Right cardiac atrium (tissue), 5 donors: ENCODE results near the gene TCP11L2. TPM values are rescaled to one million over a fixed set of nuclear protein-coding genes. Genes with fewer than 3 reads are reported as not detected.

Experiments used
- ATAC-seq, 2 donors: fragments of 200-7000 bp; cut with Tn5 transposase; one replicate each; pipeline versions ENCODE4 v1.8.0 to v1.9.1; 2020; ENCODE audit warnings: moderate library complexity in 2 of 2, mild to moderate bottlenecking in 1 of 2
- DNase-seq, 3 donors: peaks; one replicate each; pipeline ENCODE4 v3.0.0-alpha.2; 2020
- H3K27ac ChIP-seq: one replicate; pipeline ENCODE4 v1.5.1; 2013; ENCODE audit warnings: mild to moderate bottlenecking, low read length, control low read depth, moderate library complexity
- H3K27me3 ChIP-seq: one replicate; pipeline ENCODE4 v1.6.1; 2013; ENCODE audit not compliant: control insufficient read depth, insufficient read depth
- H3K4me1 ChIP-seq: one replicate; pipeline ENCODE4 v1.6.1; 2013; ENCODE audit warnings: low read length; ENCODE audit not compliant: control insufficient read depth, insufficient read depth
- H3K4me3 ChIP-seq: one replicate; pipeline ENCODE4 v1.5.1; 2013; ENCODE audit warnings: low read length, control low read depth
- H3K9me3 ChIP-seq: one replicate; pipeline ENCODE4 v1.6.1; 2013; ENCODE audit warnings: low read length; ENCODE audit not compliant: control insufficient read depth
- WGBS: extraction: QIAGEN DNeasy Blood & Tissue Kit; methylation state at CpG from one replicate; pipeline ENCODE4 v1.1.7; 2013; 5-methylcytosine and 5-hydroxymethylcytosine counted together
- intact Hi-C, 4 donors: fragments of 100-400 bp; cut with DNase I; formaldehyde crosslinking; loops; one replicate each; pipeline versions ENCODE4 v1.11.0 to v1.14.0; 2022 to 2023
- polyA plus RNA-seq: library from polyadenylated mRNA; stranded (reverse); fragments of 200-250 nt; gene quantifications from one replicate; pipeline ENCODE4 v1.2.3, GENCODE V29; 2013
- total RNA-seq, 4 donors: library from RNA; stranded (reverse); fragmentation: NEBNext Ultra II Directional; extraction: Animal tissue kit (Norgen Biotek cat#: 25700); gene quantifications; one replicate each; pipeline ENCODE4 v1.2.1, GENCODE V29; 2021
- donor health status: healthy with polysubstance abuse.
- donor health status: DM: no; HTN: yes; CAD: no.
- donor health status: DM: no; HTN: no; CAD: no.
- donor health status: DM: no; HTN: yes; CAD: no; lungs with severe emphysema.
- donor health status: DM: yes; HTN: yes; CAD: no.

Gene TCP11L2
- total and polyA plus RNA-seq, 5 donors: 14.2 to 64.5 (median 60.9) TPM

GRCh38 chr12:106296179-106296877 is 6.2 kb upstream of the TCP11L2 start:
- DNase-seq: no peak
- no peak overlapping the region for H3K4me3 ChIP-seq
- no peaks in the 10 kb centered on the region for H3K27me3 ChIP-seq
- H3K4me1 ChIP-seq: no peaks in the 10 kb centered on the region
- intact Hi-C loops: no loop called here
- WGBS: 88% methylated on average over 8 of the region's 8 CpGs
- no peaks in the 10 kb centered on the region for H3K9me3 ChIP-seq
- peak; percentile 66 to 69 for ATAC-seq
- peak overlapping the region; percentile 72 for H3K27ac ChIP-seq

GRCh38 chr12:106297075-106297474 is 5.5 kb upstream of the TCP11L2 start:
- H3K27ac ChIP-seq: no peak overlapping the region
- DNase-seq: no peak
- no peaks in the 10 kb centered on the region for H3K9me3 ChIP-seq
- H3K4me1 ChIP-seq: no peaks in the 10 kb centered on the region
- H3K4me3 ChIP-seq: no peak overlapping the region
- intact Hi-C loops: no loop called here
- 89% methylated on average over 3 of the region's 3 CpGs for WGBS
- no peak for ATAC-seq
- H3K27me3 ChIP-seq: no peaks in the 10 kb centered on the region

GRCh38 chr12:106297681-106298080 is 4.9 kb upstream of the TCP11L2 start:
- Histone ChIP-seq H3K4me1 (no peaks in the 10 kb centered on the region), H3K9me3 (no peaks in the 10 kb centered on the region), H3K27me3 (no peaks in the 10 kb centered on the region), H3K27ac (no peak overlapping the region), H3K4me3 (no peak overlapping the region)
- no peak for DNase-seq
- intact Hi-C loops: no loop called here
- no peak for ATAC-seq

- WGBS: 34% methylated on average over 4 of the region's 4 CpGs
- H3K4me3 ChIP-seq: no peak overlapping the region
- ATAC-seq (no peak), DNase-seq (peak; percentile 31 to 78 (median 56))
- intact Hi-C loops: no loop called here
- no peaks in the 10 kb centered on the region for H3K9me3 ChIP-seq
- no peak overlapping the region for H3K27ac ChIP-seq
- H3K27me3 ChIP-seq: no peaks in the 10 kb centered on the region
- peaks cover 4% of the 10 kb centered on the region for H3K4me1 ChIP-seq
Measured at GRCh38 chr12:106299202-106299774, 3.2 kb upstream of the TCP11L2 start.

- no peak overlapping the region for H3K4me3 ChIP-seq
- H3K9me3 ChIP-seq: no peaks in the 10 kb centered on the region
- peaks cover 6% of the 10 kb centered on the region for H3K4me1 ChIP-seq
- peak overlapping the region; percentile 38 for H3K27ac ChIP-seq
- WGBS: 32% methylated on average over 1 of the region's 1 CpG
- no peaks in the 10 kb centered on the region for H3K27me3 ChIP-seq
- DNase-seq (no peak), ATAC-seq (no peak)
- intact Hi-C loops: loop anchor here in 1 of 4 donors (5.0 kb wide), 1 partner anchor 53 kb away; the partner anchor contains the start of gene CKAP4
Measured at GRCh38 chr12:106300761-106301160, 1.8 kb upstream of the TCP11L2 start.

GRCh38 chr12:106301241-106301610 is 1.3 kb upstream of the TCP11L2 start:
- ATAC-seq (no peak), DNase-seq (no peak)
- no peak overlapping the region for H3K4me3 ChIP-seq
- intact Hi-C loops: loop anchor here in 1 of 4 donors (5.0 kb wide), 1 partner anchor 54 kb away; the partner anchor contains the start of gene CKAP4
- peak overlapping the region; percentile 80 for H3K27ac ChIP-seq
- H3K9me3 ChIP-seq: no peaks in the 10 kb centered on the region
- H3K27me3 ChIP-seq: no peaks in the 10 kb centered on the region
- H3K4me1 ChIP-seq: peaks cover 6% of the 10 kb centered on the region
- 7% methylated on average over 1 of the region's 1 CpG for WGBS

- no peaks in the 10 kb centered on the region for H3K9me3 ChIP-seq
- DNase-seq (peak in 1 of 3 donors; percentile 56), ATAC-seq (peak; percentile 27 to 49)
- 2% methylated on average over 31 of the region's 32 CpGs for WGBS
- peak overlapping the region; percentile 71 for H3K4me3 ChIP-seq
- peak overlapping the region; percentile 80 for H3K27ac ChIP-seq
- no peaks in the 10 kb centered on the region for H3K27me3 ChIP-seq
- intact Hi-C loops: loop anchor here in 2 of 4 donors (2.0 to 5.0 kb wide), 2 partner anchors 54 to 55 kb away; partner anchors contain the start of gene CKAP4 (in 1 of the 2)
- H3K4me1 ChIP-seq: peaks cover 6% of the 10 kb centered on the region
Measured at GRCh38 chr12:106301611-106302321, 767 bp upstream of the TCP11L2 start.

- peak; percentile 92 to 97 (median 97) for DNase-seq
- Histone ChIP-seq H3K9me3 (no peaks in the 10 kb centered on the region), H3K27me3 (no peaks in the 10 kb centered on the region), H3K4me3 (peak overlapping the region; percentile 71), H3K4me1 (peaks cover 6% of the 10 kb centered on the region), H3K27ac (peak overlapping the region; percentile 96)
- intact Hi-C loops: loop anchor here in 2 of 4 donors (2.0 to 5.0 kb wide), 2 partner anchors 56 to 57 kb away; partner anchors contain the start of gene CKAP4 (in 1 of the 2)
- ATAC-seq: peak; percentile 93 to 94
- WGBS: 3% methylated on average over 28 of the region's 28 CpGs
Measured at GRCh38 chr12:106303202-106303820, 778 bp downstream of the TCP11L2 start.

- 23% methylated on average over 5 of the region's 5 CpGs for WGBS
- Histone ChIP-seq H3K4me3 (peak overlapping the region; percentile 71), H3K9me3 (no peaks in the 10 kb centered on the region), H3K27ac (peak overlapping the region; percentile 88), H3K27me3 (no peaks in the 10 kb centered on the region), H3K4me1 (peaks cover 8% of the 10 kb centered on the region)
- no peak for ATAC-seq
- DNase-seq: no peak
- intact Hi-C loops: loop anchor here in 1 of 4 donors (5.0 kb wide), 1 partner anchor 57 kb away; the partner anchor contains the start of gene CKAP4
Measured at GRCh38 chr12:106304001-106304421, 1.5 kb downstream of the TCP11L2 start.

GRCh38 chr12:106304797-106305196 is 2.3 kb downstream of the TCP11L2 start:
- WGBS: 73% methylated on average over 6 of the region's 6 CpGs
- no peak for DNase-seq
- Histone ChIP-seq H3K4me1 (peaks cover 8% of the 10 kb centered on the region), H3K27ac (peak overlapping the region; percentile 73), H3K9me3 (no peaks in the 10 kb centered on the region), H3K4me3 (no peak overlapping the region), H3K27me3 (no peaks in the 10 kb centered on the region)
- no peak for ATAC-seq
- intact Hi-C loops: loop anchor here in 1 of 4 donors (5.0 kb wide), 1 partner anchor 57 kb away; the partner anchor contains the start of gene CKAP4
